B cell (primary cell): ENCODE data around the gene NUP85.

Experiments used
- CTCF ChIP-seq: fragments of 200-600 bp; IDR thresholded peaks from one replicate; pipeline ENCODE4 v1.8.0; 2022; ENCODE audit warnings: antibody characterized with exemption, mild to moderate bottlenecking
- EZH2 ChIP-seq: IDR thresholded peaks from 2 replicates; pipeline ENCODE4 v1.6.1; 2012; ENCODE audit warnings: borderline replicate concordance, low read depth, mild to moderate bottlenecking, moderate library complexity, low read length; ENCODE audit not compliant: insufficient read depth, poor library complexity, severe bottlenecking

- no peak for TF ChIP-seq CTCF
- TF ChIP-seq EZH2: no peak
Measured at GRCh38 chr17:75272848-75273184, 67.3 kb downstream of the NUP85 start.
